ENCODE data around the gene ELMOD1. TPM values are rescaled to one million over a fixed set of nuclear protein-coding genes. Genes with fewer than 3 reads are reported as not detected.

Gene ELMOD1
- total and polyA plus RNA-seq, 2 donors from 2014 or later, result 0.47 to 2.6 TPM

GRCh38 chr11:107678632-107678971 is 87.7 kb downstream of the ELMOD1 start:
- Histone ChIP-seq H3K27ac (ENCODE audit: low read depth in 2 of 2, low read length in 2 of 2) (no peak overlapping the region), H3K9ac (ENCODE audit: low read length in 3 of 3) (no peak overlapping the region), H3K9me3 (ENCODE audit: control insufficient read depth in 2 of 3, insufficient read depth in 1 of 3, low read length in 3 of 3) (no peaks in the 10 kb centered on the region), H3K4me3 (ENCODE audit: low read length in 3 of 3) (no peak overlapping the region), H3K4me1 (ENCODE audit: control insufficient read depth in 2 of 3, insufficient read depth in 2 of 3, low read depth in 1 of 3, low read length in 3 of 3) (no peaks in the 10 kb centered on the region), H3K27me3 (ENCODE audit: control insufficient read depth, insufficient read depth, low read length) (no peaks in the 10 kb centered on the region), H3K36me3 (ENCODE audit: control insufficient read depth in 2 of 3, insufficient read depth in 3 of 3, low read length in 3 of 3) (no peaks in the 10 kb centered on the region)
- no peak for FAIRE-seq
- DNase-seq, result no peak
- intact Hi-C loops (cut with DNase I), result no loop called here
- no peak for TF ChIP-seq CTCF (IDR thresholded peaks at IDR 0.05; ENCODE audit: borderline replicate concordance, extremely low read depth, insufficient read depth)

- FAIRE-seq (no peak), DNase-seq (no peak)
- Histone ChIP-seq H3K36me3 (ENCODE audit: control insufficient read depth in 2 of 3, insufficient read depth in 3 of 3, low read length in 3 of 3) (no peaks in the 10 kb centered on the region), H3K4me1 (ENCODE audit: control insufficient read depth in 2 of 3, insufficient read depth in 2 of 3, low read depth in 1 of 3, low read length in 3 of 3) (no peaks in the 10 kb centered on the region), H3K27me3 (ENCODE audit: control insufficient read depth, insufficient read depth, low read length) (no peaks in the 10 kb centered on the region), H3K9me3 (ENCODE audit: control insufficient read depth in 2 of 3, insufficient read depth in 1 of 3, low read length in 3 of 3) (no peaks in the 10 kb centered on the region), H3K9ac (ENCODE audit: low read length in 3 of 3) (no peak overlapping the region), H3K4me3 (ENCODE audit: low read length in 3 of 3) (no peak overlapping the region), H3K27ac (ENCODE audit: low read depth in 2 of 2, low read length in 2 of 2) (no peak overlapping the region)
- intact Hi-C loops (cut with DNase I), result no loop called here
- TF ChIP-seq CTCF (IDR thresholded peaks at IDR 0.05; ENCODE audit: borderline replicate concordance, extremely low read depth, insufficient read depth), result no peak
Measured at GRCh38 chr11:107679255-107680024, 88.5 kb downstream of the ELMOD1 start.

GRCh38 chr11:107682171-107682570 is 91.2 kb downstream of the ELMOD1 start:
- Histone ChIP-seq H3K9ac (ENCODE audit: low read length in 3 of 3) (no peak overlapping the region), H3K4me3 (ENCODE audit: low read length in 3 of 3) (no peak overlapping the region), H3K27me3 (ENCODE audit: control insufficient read depth, insufficient read depth, low read length) (no peaks in the 10 kb centered on the region), H3K4me1 (ENCODE audit: control insufficient read depth in 2 of 3, insufficient read depth in 2 of 3, low read depth in 1 of 3, low read length in 3 of 3) (no peaks in the 10 kb centered on the region), H3K36me3 (ENCODE audit: control insufficient read depth in 2 of 3, insufficient read depth in 3 of 3, low read length in 3 of 3) (no peaks in the 10 kb centered on the region), H3K9me3 (ENCODE audit: control insufficient read depth in 2 of 3, insufficient read depth in 1 of 3, low read length in 3 of 3) (no peaks in the 10 kb centered on the region), H3K27ac (ENCODE audit: low read depth in 2 of 2, low read length in 2 of 2) (no peak overlapping the region)
- FAIRE-seq, result no peak
- intact Hi-C loops (cut with DNase I), result no loop called here
- no peak for DNase-seq
- no peak for TF ChIP-seq CTCF (IDR thresholded peaks at IDR 0.05; ENCODE audit: borderline replicate concordance, extremely low read depth, insufficient read depth)

DNA sequence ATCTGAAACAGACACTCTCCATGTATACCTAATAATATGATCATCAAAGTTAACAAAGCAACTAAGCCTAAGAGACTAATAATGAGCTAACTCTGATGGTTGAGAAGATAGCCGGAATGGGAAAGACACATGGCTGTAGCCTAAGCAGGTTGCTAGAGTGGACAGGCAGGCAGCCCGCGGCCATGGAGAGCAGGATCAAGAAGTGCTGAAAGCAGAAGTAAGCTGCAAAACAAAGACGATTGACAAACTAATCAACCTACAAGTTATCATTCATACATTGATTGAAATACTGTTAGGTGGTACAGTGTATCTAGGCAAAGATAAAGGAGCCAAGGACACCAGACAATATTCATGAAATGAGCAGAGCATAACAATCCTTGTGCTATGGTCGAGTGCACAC is 91.6 kb downstream of the ELMOD1 start:
- Histone ChIP-seq H3K4me1 (ENCODE audit: control insufficient read depth in 2 of 3, insufficient read depth in 2 of 3, low read depth in 1 of 3, low read length in 3 of 3) (no peaks in the 10 kb centered on the region), H3K27ac (ENCODE audit: low read depth in 2 of 2, low read length in 2 of 2) (no peak overlapping the region), H3K9ac (ENCODE audit: low read length in 3 of 3) (no peak overlapping the region), H3K27me3 (ENCODE audit: control insufficient read depth, insufficient read depth, low read length) (no peaks in the 10 kb centered on the region), H3K4me3 (ENCODE audit: low read length in 3 of 3) (no peak overlapping the region), H3K9me3 (ENCODE audit: control insufficient read depth in 2 of 3, insufficient read depth in 1 of 3, low read length in 3 of 3) (no peaks in the 10 kb centered on the region), H3K36me3 (ENCODE audit: control insufficient read depth in 2 of 3, insufficient read depth in 3 of 3, low read length in 3 of 3) (no peaks in the 10 kb centered on the region)
- no peak for TF ChIP-seq CTCF (IDR thresholded peaks at IDR 0.05; ENCODE audit: borderline replicate concordance, extremely low read depth, insufficient read depth)
- intact Hi-C loops (cut with DNase I), result no loop called here
- FAIRE-seq, result no peak
- no peak for DNase-seq

Measured in kidney (tissue), 14 donors.